Spleen (tissue), 7 donors: ENCODE results near the gene ERVK3-1.

Source experiments
- CTCF ChIP-seq, 11 experiments: fragments of 200-600 bp in 7 of 11; fragments of 450-650 bp in 4 of 11; sonication (generic) in 4 of 11; IDR thresholded peaks in 8 of 11; conservative IDR thresholded peaks in 3 of 11; 1 replicate in 7 of 11; 2 replicates in 4 of 11; pipeline versions ENCODE4 v1.4.0 to v1.8.0; 2016 to 2021; ENCODE audit warnings: antibody characterized with exemption in 11 of 11, inconsistent platforms in 4 of 11, mild to moderate bottlenecking in 1 of 11
- POLR2A ChIP-seq, 3 donors: fragments of 450-650 bp; IDR thresholded peaks; one replicate each; pipeline ENCODE4 v1.5.1; 2017; ENCODE audit warnings: antibody characterized with exemption in 3 of 3, mild to moderate bottlenecking in 1 of 3
- POLR2AphosphoS5 ChIP-seq, 3 donors: sonication (generic); formaldehyde crosslinking; IDR thresholded peaks; one replicate each; pipeline ENCODE4 v1.5.1; 2017; ENCODE audit warnings: antibody characterized with exemption in 3 of 3
- donor health status: DM: no; HTN: no; CAD: no; lungs with moderate emphysema.
- donor health status: DM: no; HTN: no; CAD: no.
- donor health status: DM: no; HTN: no; CAD: no.

- TF ChIP-seq CTCF (IDR thresholded peaks at IDR 0.05 in 8 of 11, conservative IDR thresholded peaks at IDR 0.05 in 3 of 11): no peak
- TF ChIP-seq POLR2A (IDR thresholded peaks at IDR 0.05): no peak
- TF ChIP-seq POLR2AphosphoS5 (IDR thresholded peaks at IDR 0.05): no peak
Observed at GRCh38 chr19:58291943-58292342, 13.2 kb upstream of the ERVK3-1 start.
